HEK293 (cell line): Measurements from ENCODE around the gene PTPRG.

Source experiments
- CTCF ChIA-PET: fragments of 350-600 bp; formaldehyde crosslinking; extraction: SDS; loops from one replicate; lab custom pipeline; 2021; ENCODE audit warnings: antibody characterized with exemption; lab: Yijun Ruan, JAX
- POLR2A ChIA-PET: fragments of 300-600 bp; formaldehyde crosslinking; extraction: SDS; loops from one replicate; lab custom pipeline; 2020; ENCODE audit warnings: antibody characterized with exemption, inconsistent platforms; lab: Yijun Ruan, JAX
- H3K27ac ChIP-seq: fragments of 200-500 bp; sonication (Bioruptor generic); 2 replicates; pipeline ENCODE4 v1.5.1; 2014; ENCODE audit warnings: low read depth, low read length, control low read depth, inconsistent platforms; ENCODE audit errors: extremely low read depth
- H3K36me3 ChIP-seq, 2 experiments: fragments of 200-500 bp in 1 of 2; sonication (Bioruptor generic) in 1 of 2; 1 replicate in 1 of 2; 2 replicates in 1 of 2; pipeline ENCODE4 v1.5.1; 2014 to 2017; ENCODE audit warnings: inconsistent platforms in 2 of 2, low read length in 2 of 2; ENCODE audit not compliant: control insufficient read depth in 2 of 2, insufficient read depth in 1 of 2
- H3K4me1 ChIP-seq: fragments of 200-500 bp; sonication (Bioruptor generic); 2 replicates; pipeline ENCODE4 v1.5.1; 2014; ENCODE audit warnings: mild to moderate bottlenecking, low read length, inconsistent platforms; ENCODE audit not compliant: control insufficient read depth, insufficient read depth
- H3K4me3 ChIP-seq: 2 replicates; pipeline ENCODE4 v1.5.1; 2011; ENCODE audit warnings: low read depth, mild to moderate bottlenecking, control low read depth, low read length, moderate library complexity
- H3K9me3 ChIP-seq: fragments of 200-500 bp; sonication (Bioruptor generic); 2 replicates; pipeline ENCODE4 v1.5.1; 2014; ENCODE audit warnings: low read depth, low read length, inconsistent platforms; ENCODE audit not compliant: control insufficient read depth, insufficient read depth
- KLF8 ChIP-seq: fragments of 450-650 bp; formaldehyde crosslinking; IDR thresholded peaks from 2 replicates; pipeline ENCODE4 v1.5.1; 2016; ENCODE audit warnings: missing biosample characterization, missing genetic modification characterization
- PRDM4 ChIP-seq: fragments of 450-650 bp; formaldehyde crosslinking; IDR thresholded peaks from 2 replicates; pipeline ENCODE4 v1.5.1; 2017; ENCODE audit warnings: missing biosample characterization, missing genetic modification characterization
- ZNF202 ChIP-seq: fragments of 450-650 bp; formaldehyde crosslinking; IDR thresholded peaks from 2 replicates; pipeline ENCODE4 v1.5.1; 2016; ENCODE audit warnings: missing biosample characterization, missing genetic modification characterization, borderline replicate concordance
- ZNF544 ChIP-seq: fragments of 450-650 bp; formaldehyde crosslinking; IDR thresholded peaks from 2 replicates; pipeline ENCODE4 v1.5.0; 2017; ENCODE audit warnings: missing biosample characterization, missing genetic modification characterization
- ZNF596 ChIP-seq: fragments of 450-650 bp; IDR thresholded peaks from 2 replicates; pipeline ENCODE4 v1.5.0; 2018; ENCODE audit warnings: missing biosample characterization, mild to moderate bottlenecking, missing genetic modification characterization, moderate library complexity
- ZNF610 ChIP-seq: fragments of 450-650 bp; formaldehyde crosslinking; IDR thresholded peaks from 2 replicates; pipeline ENCODE4 v1.5.1; 2016; ENCODE audit warnings: missing biosample characterization, missing genetic modification characterization, borderline replicate concordance
- ZNF626 ChIP-seq: fragments of 450-650 bp; sonication (Bioruptor Pico); formaldehyde crosslinking; IDR thresholded peaks from 2 replicates; pipeline ENCODE4 v1.5.1; 2018; ENCODE audit warnings: missing biosample characterization, missing genetic modification characterization, inconsistent platforms
- ZNF692 ChIP-seq: fragments of 450-650 bp; formaldehyde crosslinking; IDR thresholded peaks from 2 replicates; pipeline ENCODE4 v1.5.1; 2016; ENCODE audit warnings: missing biosample characterization, missing genetic modification characterization
- ZNF837 ChIP-seq: fragments of 450-650 bp; formaldehyde crosslinking; IDR thresholded peaks from 2 replicates; pipeline ENCODE4 v1.5.1; 2016; ENCODE audit warnings: missing biosample characterization, missing genetic modification characterization
- ZNF843 ChIP-seq: fragments of 450-650 bp; formaldehyde crosslinking; IDR thresholded peaks from 2 replicates; pipeline ENCODE4 v1.5.1; 2016; ENCODE audit warnings: missing biosample characterization, missing genetic modification characterization
- ZSCAN16 ChIP-seq: fragments of 450-650 bp; formaldehyde crosslinking; IDR thresholded peaks from 2 replicates; pipeline ENCODE4 v1.5.1; 2016; ENCODE audit warnings: missing biosample characterization, missing genetic modification characterization
- TF ChIP-seq, protein P1 (sequence below): fragments of 450-650 bp; formaldehyde crosslinking; IDR thresholded peaks from 2 replicates; pipeline ENCODE4 v1.5.1; 2017; ENCODE audit warnings: missing biosample characterization, missing genetic modification characterization
- TF ChIP-seq, protein P2 (sequence below): fragments of 450-650 bp; formaldehyde crosslinking; IDR thresholded peaks from 2 replicates; pipeline ENCODE4 v1.5.1; 2016; ENCODE audit warnings: missing biosample characterization, missing genetic modification characterization
- TF ChIP-seq, protein P3 (sequence below): fragments of 450-650 bp; formaldehyde crosslinking; IDR thresholded peaks from 2 replicates; pipeline ENCODE4 v1.5.1; 2016; ENCODE audit warnings: missing biosample characterization, missing genetic modification characterization, borderline replicate concordance
- TF ChIP-seq, protein P4 (sequence below): fragments of 450-650 bp; formaldehyde crosslinking; IDR thresholded peaks from 2 replicates; pipeline ENCODE4 v1.5.1; 2016; ENCODE audit warnings: missing biosample characterization, missing genetic modification characterization, borderline replicate concordance

Gene PTPRG

DNA sequence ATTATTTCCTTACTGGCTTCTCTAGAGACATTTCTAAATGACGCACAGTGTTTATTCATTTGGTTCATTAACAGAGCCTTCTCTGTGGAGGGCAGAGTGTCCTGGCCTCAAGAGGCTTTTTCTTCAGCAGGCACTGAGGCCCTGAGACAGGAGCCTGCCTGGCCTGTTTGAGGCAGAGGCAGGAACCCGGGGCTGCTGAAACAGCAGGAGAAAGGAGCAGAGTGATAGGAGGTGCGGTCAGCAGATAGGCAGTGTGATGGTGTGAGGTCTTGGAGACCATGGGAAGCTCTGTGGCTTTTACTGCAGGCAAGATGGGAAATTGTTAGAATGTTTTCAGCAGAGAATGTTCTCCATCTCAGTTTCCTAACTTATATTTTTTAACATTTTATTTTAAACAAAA is 453.7 kb downstream of the PTPRG start (continued):
- TF ChIP-seq PRDM4 (no peak), KLF8 (tag by site-specific recombination) (no peak), ZNF837 (tag by site-specific recombination) (no peak), ZNF202 (tag by site-specific recombination) (no peak), ZSCAN16 (tag by site-specific recombination) (no peak), ZNF610 (tag by site-specific recombination) (no peak), ZNF596 (tag by site-specific recombination) (no peak)
- TF ChIP-seq, protein P1, sequence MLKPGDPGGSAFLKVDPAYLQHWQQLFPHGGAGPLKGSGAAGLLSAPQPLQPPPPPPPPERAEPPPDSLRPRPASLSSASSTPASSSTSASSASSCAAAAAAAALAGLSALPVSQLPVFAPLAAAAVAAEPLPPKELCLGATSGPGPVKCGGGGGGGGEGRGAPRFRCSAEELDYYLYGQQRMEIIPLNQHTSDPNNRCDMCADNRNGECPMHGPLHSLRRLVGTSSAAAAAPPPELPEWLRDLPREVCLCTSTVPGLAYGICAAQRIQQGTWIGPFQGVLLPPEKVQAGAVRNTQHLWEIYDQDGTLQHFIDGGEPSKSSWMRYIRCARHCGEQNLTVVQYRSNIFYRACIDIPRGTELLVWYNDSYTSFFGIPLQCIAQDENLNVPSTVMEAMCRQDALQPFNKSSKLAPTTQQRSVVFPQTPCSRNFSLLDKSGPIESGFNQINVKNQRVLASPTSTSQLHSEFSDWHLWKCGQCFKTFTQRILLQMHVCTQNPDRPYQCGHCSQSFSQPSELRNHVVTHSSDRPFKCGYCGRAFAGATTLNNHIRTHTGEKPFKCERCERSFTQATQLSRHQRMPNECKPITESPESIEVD, result no peak
- TF ChIP-seq, protein P2, sequence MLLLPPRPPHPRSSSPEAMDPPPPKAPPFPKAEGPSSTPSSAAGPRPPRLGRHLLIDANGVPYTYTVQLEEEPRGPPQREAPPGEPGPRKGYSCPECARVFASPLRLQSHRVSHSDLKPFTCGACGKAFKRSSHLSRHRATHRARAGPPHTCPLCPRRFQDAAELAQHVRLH (tag by site-specific recombination), result no peak
- TF ChIP-seq, protein P3, sequence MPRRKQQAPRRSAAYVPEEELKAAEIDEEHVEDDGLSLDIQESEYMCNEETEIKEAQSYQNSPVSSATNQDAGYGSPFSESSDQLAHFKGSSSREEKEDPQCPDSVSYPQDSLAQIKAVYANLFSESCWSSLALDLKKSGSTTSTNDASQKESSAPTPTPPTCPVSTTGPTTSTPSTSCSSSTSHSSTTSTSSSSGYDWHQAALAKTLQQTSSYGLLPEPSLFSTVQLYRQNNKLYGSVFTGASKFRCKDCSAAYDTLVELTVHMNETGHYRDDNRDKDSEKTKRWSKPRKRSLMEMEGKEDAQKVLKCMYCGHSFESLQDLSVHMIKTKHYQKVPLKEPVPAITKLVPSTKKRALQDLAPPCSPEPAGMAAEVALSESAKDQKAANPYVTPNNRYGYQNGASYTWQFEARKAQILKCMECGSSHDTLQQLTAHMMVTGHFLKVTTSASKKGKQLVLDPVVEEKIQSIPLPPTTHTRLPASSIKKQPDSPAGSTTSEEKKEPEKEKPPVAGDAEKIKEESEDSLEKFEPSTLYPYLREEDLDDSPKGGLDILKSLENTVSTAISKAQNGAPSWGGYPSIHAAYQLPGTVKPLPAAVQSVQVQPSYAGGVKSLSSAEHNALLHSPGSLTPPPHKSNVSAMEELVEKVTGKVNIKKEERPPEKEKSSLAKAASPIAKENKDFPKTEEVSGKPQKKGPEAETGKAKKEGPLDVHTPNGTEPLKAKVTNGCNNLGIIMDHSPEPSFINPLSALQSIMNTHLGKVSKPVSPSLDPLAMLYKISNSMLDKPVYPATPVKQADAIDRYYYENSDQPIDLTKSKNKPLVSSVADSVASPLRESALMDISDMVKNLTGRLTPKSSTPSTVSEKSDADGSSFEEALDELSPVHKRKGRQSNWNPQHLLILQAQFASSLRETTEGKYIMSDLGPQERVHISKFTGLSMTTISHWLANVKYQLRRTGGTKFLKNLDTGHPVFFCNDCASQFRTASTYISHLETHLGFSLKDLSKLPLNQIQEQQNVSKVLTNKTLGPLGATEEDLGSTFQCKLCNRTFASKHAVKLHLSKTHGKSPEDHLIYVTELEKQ (tag by site-specific recombination), result no peak

- no peak overlapping the region for H3K27ac ChIP-seq
- H3K36me3 ChIP-seq, result no peaks in the 10 kb centered on the region
- H3K4me1 ChIP-seq, result no peaks in the 10 kb centered on the region
- CTCF ChIA-PET, result interaction anchor here (1.0 kb wide), 1 partner anchor 31 kb away, joined by 3 read pairs; no protein-coding TSS in a partner anchor
- H3K9me3 ChIP-seq, result no peaks in the 10 kb centered on the region
- TF ChIP-seq ZNF843 (tag by site-specific recombination), result no peak
- no peak for TF ChIP-seq ZNF692 (tag by site-specific recombination)
- no peak for TF ChIP-seq ZNF626 (tag by site-specific recombination)
- TF ChIP-seq, protein P4, sequence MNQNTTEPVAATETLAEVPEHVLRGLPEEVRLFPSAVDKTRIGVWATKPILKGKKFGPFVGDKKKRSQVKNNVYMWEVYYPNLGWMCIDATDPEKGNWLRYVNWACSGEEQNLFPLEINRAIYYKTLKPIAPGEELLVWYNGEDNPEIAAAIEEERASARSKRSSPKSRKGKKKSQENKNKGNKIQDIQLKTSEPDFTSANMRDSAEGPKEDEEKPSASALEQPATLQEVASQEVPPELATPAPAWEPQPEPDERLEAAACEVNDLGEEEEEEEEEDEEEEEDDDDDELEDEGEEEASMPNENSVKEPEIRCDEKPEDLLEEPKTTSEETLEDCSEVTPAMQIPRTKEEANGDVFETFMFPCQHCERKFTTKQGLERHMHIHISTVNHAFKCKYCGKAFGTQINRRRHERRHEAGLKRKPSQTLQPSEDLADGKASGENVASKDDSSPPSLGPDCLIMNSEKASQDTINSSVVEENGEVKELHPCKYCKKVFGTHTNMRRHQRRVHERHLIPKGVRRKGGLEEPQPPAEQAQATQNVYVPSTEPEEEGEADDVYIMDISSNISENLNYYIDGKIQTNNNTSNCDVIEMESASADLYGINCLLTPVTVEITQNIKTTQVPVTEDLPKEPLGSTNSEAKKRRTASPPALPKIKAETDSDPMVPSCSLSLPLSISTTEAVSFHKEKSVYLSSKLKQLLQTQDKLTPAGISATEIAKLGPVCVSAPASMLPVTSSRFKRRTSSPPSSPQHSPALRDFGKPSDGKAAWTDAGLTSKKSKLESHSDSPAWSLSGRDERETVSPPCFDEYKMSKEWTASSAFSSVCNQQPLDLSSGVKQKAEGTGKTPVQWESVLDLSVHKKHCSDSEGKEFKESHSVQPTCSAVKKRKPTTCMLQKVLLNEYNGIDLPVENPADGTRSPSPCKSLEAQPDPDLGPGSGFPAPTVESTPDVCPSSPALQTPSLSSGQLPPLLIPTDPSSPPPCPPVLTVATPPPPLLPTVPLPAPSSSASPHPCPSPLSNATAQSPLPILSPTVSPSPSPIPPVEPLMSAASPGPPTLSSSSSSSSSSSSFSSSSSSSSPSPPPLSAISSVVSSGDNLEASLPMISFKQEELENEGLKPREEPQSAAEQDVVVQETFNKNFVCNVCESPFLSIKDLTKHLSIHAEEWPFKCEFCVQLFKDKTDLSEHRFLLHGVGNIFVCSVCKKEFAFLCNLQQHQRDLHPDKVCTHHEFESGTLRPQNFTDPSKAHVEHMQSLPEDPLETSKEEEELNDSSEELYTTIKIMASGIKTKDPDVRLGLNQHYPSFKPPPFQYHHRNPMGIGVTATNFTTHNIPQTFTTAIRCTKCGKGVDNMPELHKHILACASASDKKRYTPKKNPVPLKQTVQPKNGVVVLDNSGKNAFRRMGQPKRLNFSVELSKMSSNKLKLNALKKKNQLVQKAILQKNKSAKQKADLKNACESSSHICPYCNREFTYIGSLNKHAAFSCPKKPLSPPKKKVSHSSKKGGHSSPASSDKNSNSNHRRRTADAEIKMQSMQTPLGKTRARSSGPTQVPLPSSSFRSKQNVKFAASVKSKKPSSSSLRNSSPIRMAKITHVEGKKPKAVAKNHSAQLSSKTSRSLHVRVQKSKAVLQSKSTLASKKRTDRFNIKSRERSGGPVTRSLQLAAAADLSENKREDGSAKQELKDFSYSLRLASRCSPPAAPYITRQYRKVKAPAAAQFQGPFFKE (tag by site-specific recombination), result no peak
- no peak for TF ChIP-seq ZNF544 (tag by site-specific recombination)
- H3K4me3 ChIP-seq, result no peak overlapping the region
- POLR2A ChIA-PET, result no interaction called here
These were observed 458.5 kb downstream of the PTPRG start for GRCh38 chr3:62019906-62020305.
